ENCODE measurements around the gene LAX1.
"Not testable (repeated sequence)": the region's sequence is repeated elsewhere in the genome, so short reads cannot be mapped to it uniquely, and the experiment has no call there.

Gene LAX1, protein sequence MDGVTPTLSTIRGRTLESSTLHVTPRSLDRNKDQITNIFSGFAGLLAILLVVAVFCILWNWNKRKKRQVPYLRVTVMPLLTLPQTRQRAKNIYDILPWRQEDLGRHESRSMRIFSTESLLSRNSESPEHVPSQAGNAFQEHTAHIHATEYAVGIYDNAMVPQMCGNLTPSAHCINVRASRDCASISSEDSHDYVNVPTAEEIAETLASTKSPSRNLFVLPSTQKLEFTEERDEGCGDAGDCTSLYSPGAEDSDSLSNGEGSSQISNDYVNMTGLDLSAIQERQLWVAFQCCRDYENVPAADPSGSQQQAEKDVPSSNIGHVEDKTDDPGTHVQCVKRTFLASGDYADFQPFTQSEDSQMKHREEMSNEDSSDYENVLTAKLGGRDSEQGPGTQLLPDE

DNA sequence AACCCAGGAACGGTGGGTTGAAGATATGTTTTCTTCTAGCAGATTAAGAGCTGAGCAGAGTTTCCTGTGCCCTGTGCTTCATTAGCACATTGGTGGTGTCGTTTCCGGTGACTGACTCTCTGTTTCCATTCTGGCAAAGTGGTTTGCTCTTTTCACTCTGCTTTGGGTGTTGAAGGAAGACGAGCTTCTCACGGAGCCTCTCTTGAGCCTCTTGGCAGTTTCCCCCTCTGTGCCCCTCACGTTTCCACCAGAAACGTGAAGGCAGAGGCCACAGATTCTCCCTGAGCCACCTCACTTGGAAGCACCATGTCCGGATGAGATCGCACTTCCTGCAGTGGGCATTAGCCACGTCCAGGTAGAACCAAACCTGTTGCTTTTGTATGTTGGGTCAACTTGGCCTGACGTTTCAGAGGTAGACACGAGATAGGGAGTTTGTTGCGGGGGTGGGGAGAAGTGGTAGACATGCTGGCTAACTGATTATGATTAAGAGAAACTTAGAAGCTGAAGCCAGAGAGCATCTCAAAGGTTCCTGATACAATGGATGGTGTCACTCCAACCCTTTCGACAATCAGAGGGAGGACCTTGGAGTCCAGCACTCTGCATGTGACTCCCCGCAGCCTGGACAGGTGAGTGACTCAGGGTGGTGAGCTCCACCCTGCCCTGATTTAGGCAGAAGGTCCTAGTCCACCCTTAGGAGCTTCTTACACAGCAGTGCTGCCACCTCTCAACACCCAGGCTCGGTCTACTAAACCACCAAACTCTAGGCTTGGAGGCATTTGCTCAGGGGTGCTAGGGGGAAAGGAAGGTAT lies at the start of gene LAX1:
Gene LAX1 (plus strand): TSS at position 155 of the 809 bp plus-strand sequence. CDS start 383 bp downstream, at position 538.
- DNase-seq (ENCODE audit: low spot score), result peak; percentile 87

DNA sequence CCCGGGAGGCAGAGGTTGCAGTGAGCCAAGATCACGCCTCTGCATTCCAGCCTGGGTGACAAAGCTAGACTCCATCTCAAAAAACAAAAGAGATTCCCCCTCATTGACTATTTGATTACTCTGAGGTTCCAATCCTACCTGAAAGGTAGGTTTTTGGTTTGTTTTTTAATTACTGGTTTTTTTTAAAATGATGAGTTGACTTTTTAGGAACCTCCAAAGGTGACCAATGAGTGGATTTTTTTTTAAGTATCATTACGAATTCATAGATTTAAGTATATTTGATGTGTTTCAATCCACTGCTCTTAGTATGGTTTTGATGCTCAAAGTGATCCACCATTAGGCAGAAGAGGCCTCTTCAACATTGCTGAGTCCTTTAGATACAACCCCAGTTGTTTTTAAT lies 47.9 kb upstream of the LAX1 start:
- no peak for DNase-seq (ENCODE audit: low spot score)

DNA sequence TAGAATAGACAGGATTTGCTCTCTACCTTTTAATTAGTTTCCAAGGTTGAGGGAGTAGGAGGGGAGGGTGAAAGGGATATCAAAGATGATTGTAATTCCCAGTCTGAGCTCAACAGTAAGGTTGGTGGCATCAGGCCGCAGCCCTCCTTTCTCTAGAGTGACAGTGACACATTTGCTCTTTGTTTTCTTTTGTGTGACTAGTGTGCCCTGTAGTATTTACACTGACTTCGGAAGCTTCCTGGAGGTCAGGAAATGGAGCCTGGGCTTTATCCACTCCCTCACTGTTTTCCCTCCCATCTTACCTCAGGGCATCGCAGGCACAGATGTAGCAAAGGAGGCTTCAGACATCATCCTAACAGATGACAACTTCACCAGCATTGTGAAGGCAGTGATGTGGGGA lies 44.7 kb upstream of the LAX1 start:
- DNase-seq (ENCODE audit: low spot score), result no peak

DNA sequence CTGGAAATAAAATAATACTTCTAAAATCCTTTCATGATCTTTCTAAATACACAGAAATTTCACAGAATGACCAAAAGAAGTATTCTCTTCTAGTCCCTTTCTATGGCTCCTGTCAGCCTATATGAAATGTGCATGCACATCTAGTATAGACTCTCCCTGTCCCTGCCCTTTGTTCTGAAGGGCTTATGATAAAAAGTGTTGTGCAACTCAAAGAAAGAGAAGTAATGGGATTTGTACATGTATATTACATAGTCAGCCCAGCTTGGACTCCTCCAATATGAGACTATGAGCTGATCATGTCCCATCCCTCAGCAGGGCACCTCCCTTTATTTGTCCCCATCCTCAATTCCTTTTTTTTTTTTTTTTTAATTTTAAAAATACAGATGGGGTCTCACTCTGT lies 42.1 kb upstream of the LAX1 start:
- no peak for DNase-seq (ENCODE audit: low spot score)

DNA sequence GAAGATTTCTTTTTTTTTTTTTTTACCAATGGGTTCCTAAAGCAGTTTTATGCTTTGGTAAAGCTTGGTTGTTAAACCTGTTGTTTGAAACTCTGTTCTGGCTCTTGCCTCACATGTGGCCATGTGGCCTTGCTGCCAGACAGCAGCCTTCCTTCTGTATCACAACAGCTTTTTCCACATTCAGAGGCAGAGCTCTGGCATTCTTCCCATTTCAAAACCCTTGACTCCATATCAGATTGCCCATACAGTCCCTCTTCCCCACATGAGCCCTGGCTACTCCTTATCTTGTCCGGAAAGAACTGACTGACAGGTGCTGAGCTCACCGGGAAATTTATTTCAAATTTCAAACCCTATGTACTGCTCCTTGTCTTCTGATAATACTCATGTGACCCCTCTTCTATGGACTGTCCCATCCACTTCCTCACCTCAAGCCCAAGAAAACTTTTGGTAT lies 38.5 kb upstream of the LAX1 start:
- DNase-seq (ENCODE audit: low spot score), result no peak

DNA sequence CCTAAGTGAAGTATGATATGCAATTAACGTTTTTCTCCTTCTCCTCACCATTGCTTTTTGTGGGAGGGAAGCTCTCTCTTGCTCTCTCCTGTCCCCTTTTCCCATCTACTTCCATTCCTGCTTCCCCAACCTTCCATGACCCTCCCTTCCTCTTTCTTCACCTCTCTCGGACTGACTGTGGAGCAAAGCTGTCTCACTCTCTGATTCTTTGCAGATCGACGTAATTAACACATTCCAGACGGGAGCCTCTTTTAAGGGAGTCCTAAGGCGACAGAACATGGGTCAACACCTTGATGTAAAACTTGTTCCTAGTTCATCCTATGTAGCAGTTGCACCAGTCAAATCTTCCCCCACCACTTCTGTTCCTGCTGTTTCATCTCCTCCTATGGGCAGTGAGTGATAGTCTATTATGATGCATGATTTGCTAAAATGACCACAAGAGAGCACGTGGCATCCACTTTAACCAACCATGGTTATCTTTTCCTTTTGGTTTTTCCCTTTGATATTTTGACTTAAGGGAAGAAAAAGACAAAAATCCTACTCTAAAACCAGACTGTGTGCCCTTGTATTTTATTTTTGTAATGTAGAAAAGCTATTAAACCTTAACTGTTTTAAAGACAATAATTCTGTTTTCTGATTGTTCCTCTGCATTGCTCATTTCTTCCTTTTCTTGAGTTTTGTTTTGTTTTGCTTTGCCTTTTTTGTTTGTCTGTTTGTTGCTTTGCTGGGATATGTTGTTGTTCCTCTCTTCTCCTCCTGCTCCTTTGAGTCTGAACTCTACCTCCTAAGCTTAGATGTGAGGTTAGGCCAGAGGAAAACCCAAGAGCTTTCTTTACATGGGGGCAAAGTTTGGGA lies 31.7 kb upstream of the LAX1 start:
- no peak for DNase-seq (ENCODE audit: low spot score)

DNA sequence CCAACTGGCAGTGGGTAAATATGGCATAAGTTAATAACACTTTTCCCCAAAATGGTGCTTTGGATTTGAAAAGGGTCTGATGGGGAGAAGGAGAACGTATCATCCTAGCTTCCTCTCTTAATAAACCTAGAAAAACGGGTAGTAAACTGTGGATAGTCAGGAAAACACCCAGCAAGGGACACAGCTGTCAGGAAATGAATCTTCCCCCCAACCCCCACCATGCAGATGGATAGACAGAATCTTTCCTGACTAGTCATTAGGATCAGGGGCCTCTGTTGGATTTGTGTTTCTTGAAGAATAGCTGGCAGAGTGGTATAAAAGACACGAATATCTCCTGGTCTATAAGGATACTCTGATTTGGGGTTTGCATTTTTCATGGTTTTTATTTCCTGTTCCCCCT lies 22.5 kb upstream of the LAX1 start:
- DNase-seq (ENCODE audit: low spot score), result no peak

DNA sequence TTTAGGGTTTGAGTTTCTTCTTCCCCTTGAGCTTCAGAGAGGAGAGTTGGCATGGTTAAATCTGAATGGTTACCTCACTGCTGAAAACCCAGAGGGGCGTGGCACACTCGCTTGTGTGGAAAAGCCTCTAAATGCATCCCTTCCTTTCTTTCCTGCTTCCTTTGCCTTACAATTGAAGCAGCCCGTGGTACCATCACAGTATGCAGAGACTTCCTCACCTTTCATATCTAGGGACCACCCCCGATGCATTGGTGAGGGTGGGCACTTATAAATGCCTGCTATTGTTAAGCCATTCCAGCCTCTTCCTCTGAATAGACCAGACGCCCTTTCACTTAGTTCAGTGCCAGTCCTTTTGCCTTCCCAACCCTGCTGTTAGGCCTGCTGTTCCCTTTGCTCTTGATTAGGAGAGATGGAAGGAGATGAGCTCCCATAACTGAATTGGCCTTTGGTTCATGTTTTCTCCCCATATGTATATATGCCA lies 21.9 kb upstream of the LAX1 start:
- DNase-seq (ENCODE audit: low spot score), result no peak

DNA sequence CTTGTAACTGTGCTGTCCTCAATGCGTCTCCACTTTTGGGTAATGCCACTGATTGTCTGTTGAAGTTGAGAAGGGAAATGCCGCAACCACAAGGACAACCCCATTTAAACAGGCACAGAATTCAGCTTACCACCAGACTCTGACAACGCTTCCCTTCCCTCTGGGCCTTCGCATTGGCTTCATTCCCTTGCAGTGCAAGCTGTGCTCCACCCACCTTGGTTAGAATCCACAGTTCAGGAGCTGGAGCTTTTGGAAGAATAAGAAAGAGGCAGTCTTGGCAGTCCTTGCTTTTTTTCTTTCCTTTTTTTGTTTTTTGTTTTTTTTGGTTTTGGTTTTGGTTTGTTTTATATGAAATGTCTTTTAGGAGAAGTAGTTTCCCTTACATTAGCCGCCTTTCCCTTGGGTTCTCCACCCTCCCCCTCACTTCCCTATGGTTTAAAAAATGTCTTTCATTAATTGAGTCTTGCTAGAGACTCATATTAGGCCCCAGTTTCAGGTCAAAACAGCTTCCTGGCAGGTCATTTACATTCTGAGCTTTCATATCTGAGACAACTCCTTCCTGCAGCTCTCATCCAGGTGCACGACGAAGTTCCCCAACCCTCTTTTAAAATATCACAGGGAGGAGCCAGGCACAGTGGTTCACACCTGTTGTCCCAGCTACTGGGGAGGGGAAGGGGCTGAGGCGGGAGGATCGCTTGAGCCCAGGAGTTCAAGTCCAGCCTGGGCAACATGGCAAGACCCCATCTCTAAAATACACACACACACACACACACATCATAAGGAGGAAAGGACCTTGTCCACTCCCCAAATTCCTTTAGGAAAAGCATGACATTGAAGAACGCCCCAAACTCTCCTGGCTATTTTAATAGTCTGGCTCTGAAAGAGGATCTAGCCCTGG lies 20.7 kb upstream of the LAX1 start:
- DNase-seq (ENCODE audit: low spot score), result peak; percentile 33

DNA sequence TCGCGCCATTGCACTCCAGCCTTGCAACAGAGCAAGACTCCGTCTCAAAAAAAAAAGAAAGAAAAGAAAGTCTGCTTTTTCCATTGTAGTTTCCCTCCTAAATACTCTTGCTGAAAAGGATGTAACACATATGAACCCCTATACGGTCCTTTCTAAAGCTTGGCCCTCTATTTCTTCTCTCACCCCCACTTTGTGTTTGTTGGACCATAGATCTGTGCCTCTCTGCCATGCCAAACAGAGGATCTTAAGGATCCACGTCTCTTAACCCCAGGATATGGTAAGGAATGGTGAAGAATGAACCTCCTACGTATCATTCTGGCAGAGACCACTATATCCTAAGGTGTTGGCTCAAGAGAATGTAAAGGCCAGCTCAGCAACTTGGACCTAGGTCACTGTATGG lies 18.7 kb upstream of the LAX1 start:
- DNase-seq (ENCODE audit: low spot score), result no peak

DNA sequence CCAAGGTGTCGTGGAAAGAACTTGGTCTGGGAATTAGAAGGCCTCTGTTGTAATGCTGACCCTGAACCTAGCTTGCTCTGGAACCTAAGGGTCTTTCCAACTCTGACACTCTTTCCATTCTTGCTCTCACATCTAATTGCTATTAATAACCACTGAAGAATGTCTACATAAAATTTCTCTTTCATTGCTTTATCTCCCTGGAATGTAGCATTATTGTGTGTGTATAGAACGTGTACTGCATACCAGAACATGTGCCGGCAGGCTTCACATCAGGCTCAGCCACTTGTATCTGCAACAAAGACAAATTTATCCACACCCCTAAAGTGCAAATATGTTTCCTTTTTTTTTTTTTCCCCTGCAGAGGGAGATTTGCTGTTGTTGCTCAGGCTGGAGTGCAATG lies 13.9 kb upstream of the LAX1 start:
- DNase-seq (ENCODE audit: low spot score), result no peak

DNA sequence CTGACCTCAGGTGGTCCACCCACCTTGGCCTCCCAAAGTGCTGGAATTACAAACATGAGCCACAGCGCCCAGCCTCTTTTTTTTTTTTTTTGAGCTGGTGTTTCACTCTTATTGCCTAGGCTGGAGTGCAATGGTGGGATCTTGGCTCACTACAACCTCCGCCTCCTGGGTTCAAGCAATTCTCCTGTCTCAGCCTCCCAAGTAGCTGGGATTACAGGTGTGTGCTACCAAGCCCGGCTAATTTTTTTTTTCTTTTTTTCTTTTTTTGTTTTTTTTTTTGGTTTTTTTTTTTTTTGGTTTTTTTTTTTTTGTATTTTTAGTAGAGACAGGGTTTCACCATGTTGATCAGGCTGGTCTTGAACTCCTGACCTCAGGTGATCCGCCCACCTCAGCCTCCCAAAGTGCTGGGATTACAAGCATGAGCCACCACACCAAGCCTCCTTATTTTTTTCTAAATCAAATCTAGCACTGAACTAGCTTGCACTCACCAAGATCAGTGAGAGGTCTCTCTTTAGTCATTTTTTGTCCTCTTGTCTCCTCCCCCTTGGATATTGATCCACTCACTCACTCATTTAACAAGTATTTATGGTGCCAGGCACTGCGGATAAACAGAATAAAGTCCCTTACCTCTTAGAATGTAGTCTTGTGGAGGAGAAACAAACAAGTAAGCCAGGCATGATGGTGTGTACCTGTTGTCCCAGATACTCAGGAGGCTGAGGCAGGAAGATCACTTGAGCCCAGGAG lies 13.2 kb upstream of the LAX1 start:
- DNase-seq (ENCODE audit: low spot score), result not testable (repeated sequence)

DNA sequence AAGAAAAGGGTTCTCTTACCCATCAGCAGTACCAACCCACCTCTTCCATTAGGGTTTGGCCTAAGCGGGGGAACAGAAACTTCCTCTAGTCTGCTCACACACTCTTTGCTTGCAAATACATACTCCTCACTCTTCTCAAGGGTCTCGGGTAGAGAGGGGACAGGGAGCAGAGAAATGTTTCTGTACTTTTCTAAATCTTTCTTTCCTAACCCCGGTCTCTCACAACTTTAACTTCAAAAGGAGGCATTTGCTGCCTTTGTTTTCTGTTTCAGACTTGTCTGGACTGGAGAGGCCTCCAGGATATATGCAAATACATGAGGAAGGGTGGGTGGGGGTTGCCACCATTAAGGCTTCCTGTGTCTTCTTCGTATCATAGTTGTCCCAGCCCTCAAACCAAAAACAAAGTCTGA lies 10.5 kb upstream of the LAX1 start:
- peak; percentile 22 for DNase-seq (ENCODE audit: low spot score)

DNA sequence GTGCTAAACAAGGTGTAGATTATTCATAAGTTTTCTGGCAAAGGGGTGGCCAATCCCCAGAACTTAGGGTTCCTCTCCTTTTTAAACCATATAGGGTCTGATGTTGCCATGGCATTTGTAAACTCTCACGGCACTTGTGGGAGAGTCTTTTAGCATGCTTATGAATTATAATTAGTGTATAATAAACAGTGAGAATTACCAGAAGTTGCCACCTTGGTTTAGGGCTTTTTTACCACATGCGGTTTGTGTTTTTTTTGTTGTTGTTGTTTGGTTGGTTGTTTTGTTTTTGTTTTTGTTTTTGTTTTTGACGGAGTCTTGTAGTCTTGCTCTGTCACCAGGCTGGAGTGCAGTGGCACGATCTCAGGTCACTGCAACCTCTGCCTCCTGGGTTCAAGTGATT lies 8.9 kb upstream of the LAX1 start:
- peak; percentile 39 for DNase-seq (ENCODE audit: low spot score)

DNA sequence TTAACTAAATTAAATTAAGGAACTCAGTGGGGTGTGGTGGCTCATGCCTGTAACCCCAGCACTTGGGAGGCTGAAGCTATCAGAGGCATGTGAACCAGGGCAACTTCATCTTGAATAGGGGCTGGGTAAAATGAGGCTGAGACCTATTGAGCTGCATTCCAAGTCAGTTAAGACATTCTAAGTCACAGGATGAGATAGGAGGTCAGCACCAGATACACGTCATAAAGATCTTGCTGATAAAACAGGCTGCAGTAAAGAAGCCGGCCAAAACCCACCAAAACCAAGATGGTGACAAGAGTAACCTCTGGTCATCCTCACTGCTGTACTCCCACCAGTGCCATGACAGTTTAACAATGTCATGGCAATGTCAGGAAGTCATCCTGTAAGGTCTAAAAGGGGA lies 6.2 kb upstream of the LAX1 start:
- not testable (repeated sequence) for DNase-seq (ENCODE audit: low spot score)

DNA sequence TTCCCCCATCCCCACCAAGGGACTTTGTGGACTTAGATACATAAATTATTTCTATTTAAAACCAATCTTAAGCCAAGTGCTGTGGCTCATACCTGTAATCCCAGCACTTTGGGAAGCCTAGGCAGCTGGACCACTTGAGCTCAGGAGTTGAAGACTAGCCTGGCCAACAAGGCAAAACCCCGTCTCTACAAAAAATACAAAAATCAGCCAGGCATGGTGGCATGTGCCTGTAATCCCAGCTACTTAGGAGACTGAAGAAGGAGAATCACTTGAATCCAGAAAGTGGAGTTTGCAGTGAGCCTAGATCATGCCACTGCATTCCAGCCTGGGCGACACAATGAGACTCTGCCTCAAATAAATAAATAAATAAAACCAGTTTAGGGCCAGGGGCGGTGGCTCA lies 4.5 kb upstream of the LAX1 start:
- no peak for DNase-seq (ENCODE audit: low spot score)

DNA sequence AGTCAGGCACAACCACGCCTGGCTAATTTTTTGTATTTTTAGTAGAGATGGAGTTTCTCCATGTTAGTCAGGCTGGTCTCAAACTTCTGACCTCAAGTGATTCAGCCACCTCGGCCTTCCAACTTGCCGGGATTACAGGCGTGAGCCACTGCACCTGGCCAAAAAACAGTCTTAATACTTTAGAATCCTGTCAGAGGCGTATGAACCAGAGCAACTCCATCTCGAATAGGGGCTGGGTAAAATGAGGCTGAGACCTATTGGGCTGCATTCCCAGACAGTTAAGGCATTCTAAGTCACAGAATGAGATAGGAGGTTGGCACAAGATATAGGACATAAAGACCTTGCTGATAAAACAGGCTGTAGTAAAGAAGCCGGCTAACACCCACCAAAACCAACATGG lies 3.0 kb upstream of the LAX1 start:
- DNase-seq (ENCODE audit: low spot score), result not testable (repeated sequence)

DNA sequence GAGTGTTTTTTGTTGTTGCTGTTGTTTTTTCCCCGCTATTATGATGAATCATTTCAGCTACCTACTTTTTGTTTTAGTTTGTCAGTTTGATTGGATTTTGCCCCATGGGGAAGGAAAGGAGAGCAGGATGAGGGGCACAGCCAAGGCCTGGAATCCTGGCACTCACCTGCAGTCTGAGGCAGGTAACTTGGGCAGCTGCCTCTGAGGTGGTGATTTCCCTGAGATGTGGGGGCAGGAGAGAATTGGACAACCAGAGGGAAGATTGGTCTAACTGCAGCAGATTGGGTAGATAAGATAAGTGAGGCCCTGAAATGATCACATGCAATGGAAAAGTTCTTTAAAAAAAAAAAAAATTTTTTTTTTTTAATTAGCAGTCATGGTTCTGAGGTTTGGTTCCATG lies 1.5 kb upstream of the LAX1 start:
- DNase-seq (ENCODE audit: low spot score), result no peak

DNA sequence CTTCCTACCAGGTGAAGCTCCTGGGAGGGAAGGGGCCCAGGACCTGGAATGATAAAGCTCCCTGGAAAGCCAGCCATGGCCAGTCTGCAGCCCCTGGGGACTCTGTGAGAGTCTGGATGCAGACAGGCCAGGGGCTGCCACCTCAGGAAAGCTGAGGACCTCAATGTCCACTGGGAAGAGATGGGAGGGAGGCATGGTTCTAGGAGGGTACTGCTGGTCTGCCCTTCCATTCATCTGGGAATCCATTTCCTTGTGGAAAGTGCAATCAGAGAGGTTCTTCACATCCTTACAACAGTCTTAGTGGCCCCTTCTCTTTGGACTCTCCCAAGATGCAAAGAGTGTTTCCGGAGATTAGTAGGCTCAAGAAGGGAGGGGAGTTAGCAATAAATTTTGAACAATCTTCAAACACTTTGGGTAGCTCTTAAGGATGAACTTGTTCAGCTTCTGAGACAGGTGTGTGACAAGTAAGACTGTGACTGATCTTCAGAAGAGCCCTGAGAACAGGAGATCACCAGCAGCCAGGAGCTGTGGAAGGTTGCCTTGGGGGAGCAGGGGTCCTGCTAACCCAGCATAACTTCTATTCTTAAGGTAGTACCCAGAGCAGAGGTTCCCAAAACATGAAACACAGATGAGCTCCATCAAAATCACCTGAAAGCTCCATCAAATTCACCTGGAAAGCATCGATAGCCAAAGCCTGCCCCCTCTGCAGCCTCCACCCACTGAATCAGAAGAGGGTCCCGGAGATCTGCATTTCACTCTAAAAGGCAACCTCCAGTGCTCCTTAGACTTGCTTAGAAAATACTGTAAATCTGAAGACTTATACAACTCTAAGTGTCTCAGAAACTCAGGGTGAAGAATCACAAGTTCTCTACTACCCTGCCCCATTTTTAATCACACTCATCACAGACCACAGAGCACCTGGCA lies 616 bp upstream of the LAX1 start:
- DNase-seq (ENCODE audit: low spot score), result no peak

Measured in CD4-positive, alpha-beta T cell treated with Interleukin-15 for 4 hours (primary cell).